GM13977 (cell line): Measurements from ENCODE around the gene SLC9A9.

Source experiments
- DNase-seq: peaks from one replicate; pipeline ENCODE4 v3.0.0; 2012; ENCODE audit warnings: low spot score
- in situ Hi-C: fragments of 300-500 bp; cut with MboI; formaldehyde crosslinking; loops from one replicate; pipeline ENCODE4 v1.12.0; 2022; ENCODE audit warnings: low sequenced_read_pairs, low pct_unique_long_range_greater_than_20kb, mixed read lengths, inconsistent platforms; ENCODE audit not compliant: unreplicated experiment
- TF ChIP-seq, protein P1 (sequence below): IDR thresholded peaks from 2 replicates; pipeline ENCODE4 v1.5.1; 2012; ENCODE audit warnings: mild to moderate bottlenecking, control low read depth; ENCODE audit not compliant: insufficient read depth; ENCODE audit errors: extremely low read depth, missing control alignments

The SLC9A9 gene

DNA sequence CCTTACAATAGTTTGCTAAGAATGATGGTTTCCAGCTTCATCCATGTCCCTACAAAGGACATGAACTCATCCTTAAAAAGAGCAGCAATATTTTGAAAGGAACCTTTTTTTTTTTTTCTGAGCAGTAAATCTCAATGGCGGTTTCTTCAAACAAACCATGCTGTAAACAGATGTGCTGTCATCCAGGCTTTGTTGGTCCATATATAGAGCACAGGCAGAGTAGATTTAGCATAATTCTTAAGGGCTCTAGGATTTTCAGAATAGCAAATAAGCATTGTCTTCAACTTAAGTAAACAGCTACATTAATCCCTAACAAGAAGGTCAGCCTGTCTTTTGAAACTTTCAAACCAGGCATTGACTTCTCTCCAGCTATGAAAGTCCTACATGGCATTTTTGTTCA, 334.2 kb downstream of the SLC9A9 start:
- DNase-seq = no peak
- in situ Hi-C loops = no loop called here
- TF ChIP-seq, protein P1, sequence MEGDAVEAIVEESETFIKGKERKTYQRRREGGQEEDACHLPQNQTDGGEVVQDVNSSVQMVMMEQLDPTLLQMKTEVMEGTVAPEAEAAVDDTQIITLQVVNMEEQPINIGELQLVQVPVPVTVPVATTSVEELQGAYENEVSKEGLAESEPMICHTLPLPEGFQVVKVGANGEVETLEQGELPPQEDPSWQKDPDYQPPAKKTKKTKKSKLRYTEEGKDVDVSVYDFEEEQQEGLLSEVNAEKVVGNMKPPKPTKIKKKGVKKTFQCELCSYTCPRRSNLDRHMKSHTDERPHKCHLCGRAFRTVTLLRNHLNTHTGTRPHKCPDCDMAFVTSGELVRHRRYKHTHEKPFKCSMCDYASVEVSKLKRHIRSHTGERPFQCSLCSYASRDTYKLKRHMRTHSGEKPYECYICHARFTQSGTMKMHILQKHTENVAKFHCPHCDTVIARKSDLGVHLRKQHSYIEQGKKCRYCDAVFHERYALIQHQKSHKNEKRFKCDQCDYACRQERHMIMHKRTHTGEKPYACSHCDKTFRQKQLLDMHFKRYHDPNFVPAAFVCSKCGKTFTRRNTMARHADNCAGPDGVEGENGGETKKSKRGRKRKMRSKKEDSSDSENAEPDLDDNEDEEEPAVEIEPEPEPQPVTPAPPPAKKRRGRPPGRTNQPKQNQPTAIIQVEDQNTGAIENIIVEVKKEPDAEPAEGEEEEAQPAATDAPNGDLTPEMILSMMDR = no peak

DNA sequence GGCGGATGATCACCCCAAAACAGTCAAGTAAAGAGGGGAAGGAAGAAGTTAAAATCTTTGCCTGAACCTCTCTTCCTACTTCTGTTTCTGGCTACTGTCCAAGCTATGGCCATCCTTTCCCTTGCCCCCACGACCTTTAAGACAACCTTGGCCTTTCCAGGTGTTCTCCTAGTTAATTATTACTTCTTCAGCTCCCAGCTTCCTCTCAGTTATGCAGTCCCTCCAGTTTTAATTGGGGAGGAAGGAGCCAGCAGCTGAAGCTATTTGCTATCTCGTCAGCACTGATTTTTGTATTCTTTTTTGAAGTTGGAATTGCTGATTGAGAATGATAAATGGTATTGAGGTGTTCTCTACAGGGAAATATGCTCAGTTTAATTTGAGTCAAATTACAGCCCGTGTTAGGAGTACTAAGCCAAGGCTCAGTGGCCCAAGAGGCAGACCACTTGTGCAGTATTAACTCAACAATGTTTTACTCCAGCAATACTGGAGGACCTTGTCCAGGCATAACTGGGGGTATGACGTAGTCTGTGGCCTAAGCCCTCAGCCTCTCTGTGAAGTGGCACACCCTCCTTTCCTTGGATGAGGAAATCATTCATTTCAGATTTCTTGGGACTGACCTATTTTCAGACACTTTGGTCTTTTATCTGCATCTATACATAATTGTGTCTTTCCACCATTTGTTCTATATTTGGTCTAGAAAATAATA, 336.9 kb downstream of the SLC9A9 start:
- TF ChIP-seq, protein P1 = no peak
- in situ Hi-C loops = no loop called here
- DNase-seq = no peak

DNA sequence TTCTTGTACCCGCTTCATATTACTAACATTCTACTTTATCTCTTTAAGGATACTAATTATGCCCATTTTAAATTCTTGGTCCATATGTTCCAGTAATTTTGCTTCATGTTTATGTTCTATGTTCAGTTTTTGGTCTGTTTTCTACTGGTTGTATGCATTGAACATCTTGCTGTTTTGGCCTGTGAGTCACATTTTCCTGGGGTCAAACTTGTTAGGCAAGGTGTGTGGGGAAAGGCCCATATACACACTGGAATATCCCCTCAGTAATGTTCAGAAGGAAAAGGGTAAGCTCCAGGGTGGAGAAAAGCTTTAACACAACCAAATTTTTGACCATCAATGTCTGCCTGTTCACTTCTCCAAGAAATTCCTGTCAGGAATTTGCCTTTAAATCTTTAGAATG, 337.7 kb downstream of the SLC9A9 start:
- in situ Hi-C loops = no loop called here
- no peak for DNase-seq
- TF ChIP-seq, protein P1 = no peak

- TF ChIP-seq, protein P1 = no peak
- in situ Hi-C loops = no loop called here
- DNase-seq = no peak
These were observed 340.3 kb downstream of the SLC9A9 start for GRCh38 chr3:143507735-143508580.

- DNase-seq = no peak
- TF ChIP-seq, protein P1 = no peak
- in situ Hi-C loops = no loop called here
These were observed 342.1 kb downstream of the SLC9A9 start for GRCh38 chr3:143506190-143506589.

DNA sequence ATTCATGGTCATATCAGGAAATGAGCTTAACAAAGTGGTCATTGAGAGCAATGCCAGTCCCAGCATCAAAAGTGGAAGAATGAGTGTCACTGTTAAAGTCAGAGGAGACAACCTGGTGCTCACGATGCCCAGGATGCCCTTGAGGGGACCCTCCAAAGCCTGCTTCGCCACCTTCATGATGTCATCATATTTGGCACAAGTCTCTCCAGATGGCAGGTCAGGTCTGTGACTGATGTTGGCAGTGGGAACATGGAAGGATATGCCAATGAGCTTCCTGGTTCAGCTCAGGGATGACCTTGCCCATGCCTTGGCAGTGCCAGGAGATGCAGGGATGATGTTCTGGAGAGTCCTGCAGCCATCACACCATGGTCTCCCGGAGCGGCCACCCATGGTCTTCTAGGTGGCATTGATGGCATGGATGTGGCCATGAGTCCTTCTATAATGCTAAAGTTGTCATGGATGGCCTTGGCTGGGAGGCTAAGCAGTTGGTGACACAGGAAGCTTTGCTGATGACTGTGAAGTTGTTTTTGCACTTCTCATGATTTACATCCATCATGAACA, 344.9 kb downstream of the SLC9A9 start:
- TF ChIP-seq, protein P1 = no peak
- no peak for DNase-seq
- in situ Hi-C loops = no loop called here
